Panc1 (cell line): ENCODE measurements around the gene C4BPA. TPM values are rescaled to one million over a fixed set of nuclear protein-coding genes. Genes with fewer than 3 reads are reported as not detected.

Source experiments
- ATAC-seq: fragments of 200-7000 bp; cut with Tn5 transposase; 2 replicates; pipeline ENCODE4 v1.9.1; 2020; ENCODE audit warnings: mild to moderate bottlenecking, moderate library complexity
- BruUV-seq: library from RNA; stranded (reverse); fragments of 400-500 nt; replicated peaks from 2 replicates; lab custom pipeline; 2021; lab: Mats Ljungman, UMichigan
- CTCF ChIA-PET: fragments of 300-600 bp; sonication (Branson Sonifier 250); formaldehyde crosslinking; loops from one replicate; lab custom pipeline; 2022; ENCODE audit warnings: antibody characterized with exemption; lab: Charles Lee
- POLR2A ChIA-PET: fragments of 300-600 bp; sonication (Branson Sonifier 250); formaldehyde crosslinking; loops from one replicate; lab custom pipeline; 2022; ENCODE audit warnings: antibody characterized with exemption; lab: Charles Lee
- DNase-seq: peaks from one replicate; pipeline ENCODE4 v3.0.0-alpha.2; 2010; ENCODE audit warnings: low read depth, low spot score
- H3K27ac ChIP-seq: 2 replicates; pipeline ENCODE4 v1.5.1; 2011; ENCODE audit warnings: mild to moderate bottlenecking, low read length, inconsistent platforms
- H3K27me3 ChIP-seq: fragments of 200-500 bp; sonication (Bioruptor generic); 2 replicates; pipeline ENCODE4 v1.6.0; 2014; ENCODE audit warnings: low read length, inconsistent platforms; ENCODE audit not compliant: control insufficient read depth, insufficient read depth
- H3K36me3 ChIP-seq: fragments of 200-500 bp; sonication (Bioruptor generic); 2 replicates; pipeline ENCODE4 v1.5.1; 2014; ENCODE audit warnings: inconsistent platforms, mild to moderate bottlenecking, low read length, moderate library complexity; ENCODE audit not compliant: control insufficient read depth, insufficient read depth
- H3K4me1 ChIP-seq: 2 replicates; pipeline ENCODE4 v1.5.1; 2011; ENCODE audit warnings: inconsistent platforms, mild to moderate bottlenecking, low read length, moderate library complexity; ENCODE audit not compliant: control insufficient read depth, insufficient read depth
- H3K4me3 ChIP-seq, 2 experiments: 2 replicates each; pipeline ENCODE4 v1.5.1; 2011 to 2012; ENCODE audit warnings: low read depth in 2 of 2, low read length in 2 of 2, mild to moderate bottlenecking in 2 of 2, inconsistent platforms in 1 of 2, moderate library complexity in 1 of 2
- H3K9me3 ChIP-seq: fragments of 200-500 bp; sonication (Bioruptor generic); 2 replicates; pipeline ENCODE4 v1.5.1; 2014; ENCODE audit warnings: low read depth, mild to moderate bottlenecking, inconsistent platforms, low read length, moderate library complexity; ENCODE audit not compliant: control insufficient read depth, insufficient read depth
- CTCF ChIP-seq: fragments of 450-650 bp; IDR thresholded peaks from 2 replicates; pipeline ENCODE4 v1.5.1; 2017; ENCODE audit warnings: mild to moderate bottlenecking
- POLR2AphosphoS5 ChIP-seq: IDR thresholded peaks from 2 replicates; pipeline ENCODE4 v1.6.1; 2012; ENCODE audit warnings: mild to moderate bottlenecking, low read depth, low read length, moderate library complexity
- SIN3A ChIP-seq: IDR thresholded peaks from 2 replicates; pipeline ENCODE4 v1.6.1; 2012; ENCODE audit warnings: low read depth, mild to moderate bottlenecking, low read length, moderate library complexity, borderline replicate concordance; ENCODE audit not compliant: insufficient read depth
- TCF7L2 ChIP-seq: IDR thresholded peaks from 2 replicates; pipeline ENCODE4 v1.6.1; 2011; ENCODE audit warnings: mild to moderate bottlenecking, low read depth, low read length, inconsistent platforms
- in situ Hi-C: cut with HindIII; loops from 2 replicates; pipeline ENCODE4 v1.10.0; 2016; ENCODE audit warnings: low sequenced_read_pairs, low pct_unique_long_range_greater_than_20kb
- intact Hi-C: fragments of 100-400 bp; cut with micrococcal nuclease; formaldehyde crosslinking; loops from one replicate; pipeline ENCODE4 v1.10.0; 2022; ENCODE audit not compliant: unreplicated experiment
- total RNA-seq: library from RNA; stranded (reverse); gene quantifications from one replicate; pipeline ENCODE4 v1.2.1, GENCODE V29; 2021; ENCODE audit not compliant: unreplicated experiment
- TF ChIP-seq, protein P1 (sequence below), 2 experiments: IDR thresholded peaks; 2 replicates each; pipeline ENCODE4 v1.6.1; 2011 to 2012; ENCODE audit warnings: low read depth in 2 of 2, control low read depth in 1 of 2, low read length in 1 of 2, mild to moderate bottlenecking in 1 of 2, moderate library complexity in 1 of 2; ENCODE audit not compliant: insufficient read depth in 1 of 2

Gene C4BPA
- total RNA-seq, 1 experiment from 2014 or later: 0.26 TPM

GRCh38 chr1:207115269-207115668 lies 11.2 kb downstream of the C4BPA start:
- TF ChIP-seq, protein P1, sequence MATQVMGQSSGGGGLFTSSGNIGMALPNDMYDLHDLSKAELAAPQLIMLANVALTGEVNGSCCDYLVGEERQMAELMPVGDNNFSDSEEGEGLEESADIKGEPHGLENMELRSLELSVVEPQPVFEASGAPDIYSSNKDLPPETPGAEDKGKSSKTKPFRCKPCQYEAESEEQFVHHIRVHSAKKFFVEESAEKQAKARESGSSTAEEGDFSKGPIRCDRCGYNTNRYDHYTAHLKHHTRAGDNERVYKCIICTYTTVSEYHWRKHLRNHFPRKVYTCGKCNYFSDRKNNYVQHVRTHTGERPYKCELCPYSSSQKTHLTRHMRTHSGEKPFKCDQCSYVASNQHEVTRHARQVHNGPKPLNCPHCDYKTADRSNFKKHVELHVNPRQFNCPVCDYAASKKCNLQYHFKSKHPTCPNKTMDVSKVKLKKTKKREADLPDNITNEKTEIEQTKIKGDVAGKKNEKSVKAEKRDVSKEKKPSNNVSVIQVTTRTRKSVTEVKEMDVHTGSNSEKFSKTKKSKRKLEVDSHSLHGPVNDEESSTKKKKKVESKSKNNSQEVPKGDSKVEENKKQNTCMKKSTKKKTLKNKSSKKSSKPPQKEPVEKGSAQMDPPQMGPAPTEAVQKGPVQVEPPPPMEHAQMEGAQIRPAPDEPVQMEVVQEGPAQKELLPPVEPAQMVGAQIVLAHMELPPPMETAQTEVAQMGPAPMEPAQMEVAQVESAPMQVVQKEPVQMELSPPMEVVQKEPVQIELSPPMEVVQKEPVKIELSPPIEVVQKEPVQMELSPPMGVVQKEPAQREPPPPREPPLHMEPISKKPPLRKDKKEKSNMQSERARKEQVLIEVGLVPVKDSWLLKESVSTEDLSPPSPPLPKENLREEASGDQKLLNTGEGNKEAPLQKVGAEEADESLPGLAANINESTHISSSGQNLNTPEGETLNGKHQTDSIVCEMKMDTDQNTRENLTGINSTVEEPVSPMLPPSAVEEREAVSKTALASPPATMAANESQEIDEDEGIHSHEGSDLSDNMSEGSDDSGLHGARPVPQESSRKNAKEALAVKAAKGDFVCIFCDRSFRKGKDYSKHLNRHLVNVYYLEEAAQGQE (IDR thresholded peaks at IDR 0.05; ENCODE audit: insufficient read depth in 1 of 2, low read depth in 2 of 2, low read length in 1 of 2): no peak
- no peak for TF ChIP-seq TCF7L2
- CTCF ChIA-PET: no interaction called here
- no TSS peak for BruUV-seq
- Histone ChIP-seq H3K27ac (no peak overlapping the region), H3K9me3 (no peaks in the 10 kb centered on the region), H3K4me1 (no peaks in the 10 kb centered on the region), H3K27me3 (no peaks in the 10 kb centered on the region; the same call in 1 of the 2 replicates), H3K4me3 (no peak overlapping the region), H3K36me3 (no peaks in the 10 kb centered on the region)
- intact Hi-C loops: no loop called here
- in situ Hi-C loops: no loop called here
- DNase-seq (no peak), ATAC-seq (no peak)
- POLR2A ChIA-PET: no interaction called here

DNA sequence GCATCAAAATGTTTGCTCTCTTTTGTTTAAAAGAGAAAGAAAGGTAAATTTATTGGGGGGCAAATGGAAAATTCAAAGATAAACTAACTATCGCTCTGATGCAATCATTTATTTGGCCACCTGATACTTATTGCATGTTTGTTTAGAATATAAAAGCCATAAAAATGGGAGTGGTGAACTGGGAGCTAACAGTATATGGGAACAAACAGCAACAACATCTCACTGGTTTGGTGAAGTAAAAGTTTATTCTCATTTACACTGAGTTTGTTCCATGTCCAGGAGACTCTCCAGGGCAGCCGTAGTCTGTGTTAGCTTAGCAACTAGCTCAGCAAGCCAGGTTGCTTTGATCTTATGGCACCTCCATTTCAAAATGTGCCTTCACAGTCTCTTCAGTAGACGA lies 20.4 kb downstream of the C4BPA start:
- no peak for TF ChIP-seq POLR2AphosphoS5
- in situ Hi-C loops: no loop called here
- CTCF ChIA-PET: no interaction called here
- no peak overlapping the region for H3K27ac ChIP-seq
- ATAC-seq: no peak
- BruUV-seq: no TSS peak
- no peaks in the 10 kb centered on the region for H3K36me3 ChIP-seq
- H3K4me3 ChIP-seq: no peak overlapping the region
- no peak for DNase-seq
- H3K9me3 ChIP-seq: peaks cover 9% of the 10 kb centered on the region; the same call in 1 of the 2 replicates
- no peaks in the 10 kb centered on the region for H3K4me1 ChIP-seq
- intact Hi-C loops: no loop called here
- no peaks in the 10 kb centered on the region for H3K27me3 ChIP-seq
- POLR2A ChIA-PET: no interaction called here

DNA sequence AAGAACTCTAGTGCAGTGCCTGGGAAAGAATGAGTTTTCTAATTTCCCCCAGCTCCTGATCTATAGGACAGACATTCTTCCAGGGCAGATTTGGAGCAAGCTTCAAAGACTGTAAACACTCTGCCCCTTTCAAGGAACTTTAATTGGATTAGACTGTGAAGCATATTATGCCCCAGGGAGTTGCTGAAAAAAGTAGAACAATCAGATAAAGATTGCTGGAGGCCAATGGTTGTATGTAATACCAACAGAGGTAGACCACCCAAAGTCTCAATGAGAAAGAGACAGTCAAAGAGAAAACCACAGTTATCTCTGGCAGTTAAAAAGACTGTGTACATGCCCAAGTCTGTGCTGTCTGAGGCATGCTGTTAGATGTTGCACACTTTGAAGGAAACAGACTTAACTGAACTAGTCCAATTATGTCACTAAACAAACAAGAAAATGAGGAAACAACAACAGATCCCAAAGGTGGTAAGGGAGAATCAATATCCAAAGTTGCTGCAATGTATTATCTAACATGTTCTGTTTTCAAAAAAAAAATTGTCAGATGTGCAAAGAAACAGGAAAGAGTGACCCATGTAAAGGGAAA lies 24.4 kb downstream of the C4BPA start:
- Histone ChIP-seq H3K27me3 (no peaks in the 10 kb centered on the region), H3K4me1 (no peaks in the 10 kb centered on the region), H3K36me3 (no peaks in the 10 kb centered on the region), H3K9me3 (peaks cover 14% of the 10 kb centered on the region; the same call in 1 of the 2 replicates), H3K27ac (no peak overlapping the region), H3K4me3 (no peak overlapping the region)
- CTCF ChIA-PET: no interaction called here
- no peak for DNase-seq
- intact Hi-C loops: no loop called here
- in situ Hi-C loops: no loop called here
- POLR2A ChIA-PET: no interaction called here
- no peak for TF ChIP-seq CTCF
- TF ChIP-seq, protein P1 (IDR thresholded peaks at IDR 0.05; ENCODE audit: insufficient read depth in 1 of 2, low read depth in 2 of 2, low read length in 1 of 2): no peak
- no peak for TF ChIP-seq TCF7L2
- TF ChIP-seq SIN3A: no peak
- no peak for TF ChIP-seq POLR2AphosphoS5
- no peak for ATAC-seq
- no TSS peak for BruUV-seq
